Keratinocyte (primary cell): ENCODE data around the gene BLZF1.

Source experiments
- CTCF ChIP-seq, 3 experiments: IDR thresholded peaks in 1 of 3; conservative IDR thresholded peaks in 1 of 3; optimal IDR thresholded peaks in 1 of 3; 2 replicates in 2 of 3; 3 replicates in 1 of 3; pipeline versions ENCODE3 to v1.5.1; 2011; ENCODE audit warnings: low read length in 3 of 3, mild to moderate bottlenecking in 3 of 3, moderate library complexity in 2 of 3, control low read depth in 1 of 3, inconsistent platforms in 1 of 3; ENCODE audit not compliant: insufficient read depth in 2 of 3; ENCODE audit errors: extremely low read depth in 1 of 3
- EZH2 ChIP-seq: IDR thresholded peaks from one replicate; pipeline ENCODE4 v1.6.1; 2012; ENCODE audit warnings: inconsistent platforms, mild to moderate bottlenecking, low read length, moderate library complexity

GRCh38 chr1:169360415-169360814 is 7.6 kb upstream of the BLZF1 start:
- TF ChIP-seq CTCF (optimal IDR thresholded peaks at IDR 0.05 in 1 of 3, IDR thresholded peaks at IDR 0.05 in 1 of 3, conservative IDR thresholded peaks at IDR 0.05 in 1 of 3; ENCODE audit: extremely low read depth in 1 of 3, insufficient read depth in 2 of 3, low read length in 3 of 3) (no peak), EZH2 (no peak)
